ENCODE measurements around the gene STUM. TPM values are rescaled to one million over a fixed set of nuclear protein-coding genes. Genes with fewer than 3 reads are reported as not detected.

Gene STUM
- total and polyA plus RNA-seq, 2 of the 8 experiments (the other 6 are each of a cell fraction or from before 2014, with no cell fraction given) = 0.76 to 1.2 TPM

GRCh38 chr1:226534098-226534497, 14.5 kb upstream of the STUM start:
- no peaks in the 10 kb centered on the region for H3K23me2 ChIP-seq (ENCODE audit: low read depth, low read length)
- no peaks in the 10 kb centered on the region for H3K9me3 ChIP-seq (ENCODE audit: insufficient read depth in 2 of 2, low read depth in 1 of 2, low read length in 1 of 2)
- H2AFZ ChIP-seq (ENCODE audit: low read length) = no peak overlapping the region
- H3K23ac ChIP-seq (ENCODE audit: insufficient read length) = no peak overlapping the region
- 86% methylated on average over 3 of the region's 3 CpGs; no CpG with 5 or more reads in 1 of the 2 experiments for WGBS, 2 experiments (ENCODE audit: extremely low coverage in 1 of 2, insufficient coverage in 1 of 2, insufficient read length in 1 of 2, insufficient replicate concordance in 2 of 2, low coverage in 1 of 2, low lambda C conversion rate in 2 of 2, missing lambda C conversion rate in 1 of 2)
- no peak overlapping the region for H3K14ac ChIP-seq (ENCODE audit: insufficient read length)
- ChIA-PET CTCF (ENCODE audit: partially characterized antibody) (interaction anchor here (0.6 to 9.3 kb wide), 10 partner anchors 12 to 222 kb away, joined by 3 to 71 read pairs (median 3); partner anchors contain the start of genes PARP1 and STUM), POLR2A (ENCODE audit: partially characterized antibody) (no interaction called here)
- H3K4me1 ChIP-seq (replicated peaks in 1 of 4; ENCODE audit: control insufficient read depth in 3 of 4, insufficient read depth in 4 of 4, low read length in 3 of 4) = no peaks in the 10 kb centered on the region; a peak in 1 of 7 replicates
- no peak for DNase-seq (ENCODE audit: low read depth in 1 of 2, low spot score in 2 of 2)
- no peak overlapping the region for H2BK12ac ChIP-seq (ENCODE audit: low read depth, low read length)
- no peak overlapping the region; the same call in 1 of the 2 replicates for H2BK15ac ChIP-seq (ENCODE audit: low read length)
- no peak overlapping the region for H2BK5ac ChIP-seq (ENCODE audit: low read depth, low read length)
- no peak overlapping the region for H3K18ac ChIP-seq (ENCODE audit: extremely low read depth, low read length)
- no peak overlapping the region for H3K4ac ChIP-seq (replicated peaks; ENCODE audit: insufficient read length, low read depth, low read length)
- H3K9ac ChIP-seq (replicated peaks in 1 of 4; ENCODE audit: extremely low read depth in 1 of 4, low read depth in 3 of 4, low read length in 3 of 4) = no peak overlapping the region
- H4K8ac ChIP-seq (ENCODE audit: extremely low read depth, insufficient read depth, low read length) = no peak overlapping the region
- H4K5ac ChIP-seq (ENCODE audit: insufficient read length, low read depth, low read length) = no peak overlapping the region
- H3K27ac ChIP-seq (ENCODE audit: low read depth, low read length) = no peak overlapping the region
- no peak overlapping the region for H3K56ac ChIP-seq (replicated peaks; ENCODE audit: insufficient read length, low read depth, low read length)
- no peak overlapping the region for H3K4me3 ChIP-seq (ENCODE audit: extremely low read depth in 1 of 4, insufficient read depth in 2 of 4, low read depth in 3 of 4, low read length in 4 of 4)
- no peak overlapping the region for H2BK120ac ChIP-seq (replicated peaks; ENCODE audit: low read depth, low read length)
- no peak overlapping the region for H2BK20ac ChIP-seq (ENCODE audit: low read length)
- no peaks in the 10 kb centered on the region for H3K36me3 ChIP-seq (ENCODE audit: control insufficient read depth in 2 of 4, insufficient read depth in 4 of 4, low read length in 3 of 4)
- no peak overlapping the region for H2AK5ac ChIP-seq (ENCODE audit: low read depth, low read length)
- no peaks in the 10 kb centered on the region for H3K27me3 ChIP-seq (replicated peaks in 1 of 4; ENCODE audit: control insufficient read depth in 3 of 4, extremely low read depth in 1 of 4, insufficient read depth in 3 of 4, low read length in 3 of 4)
- no peaks in the 10 kb centered on the region for H3K79me1 ChIP-seq (ENCODE audit: low read depth, low read length)
- no peak for FAIRE-seq
- H3K79me2 ChIP-seq (ENCODE audit: control insufficient read depth in 1 of 2, insufficient read depth in 2 of 2, low read length in 2 of 2) = no peaks in the 10 kb centered on the region
- H4K20me1 ChIP-seq (replicated peaks in 1 of 2; ENCODE audit: control insufficient read depth in 1 of 2, insufficient read depth in 2 of 2, low read length in 2 of 2) = no peaks in the 10 kb centered on the region
- no peak overlapping the region for H3K4me2 ChIP-seq (ENCODE audit: insufficient read depth in 1 of 2, low read depth in 2 of 2, low read length in 2 of 2)
- H4K91ac ChIP-seq (replicated peaks; ENCODE audit: insufficient read length, low read length) = no peak overlapping the region
- TF ChIP-seq EZH2 (IDR thresholded peaks at IDR 0.05; ENCODE audit: low read depth, low read length, severe bottlenecking) = no peak
- TF ChIP-seq TCF12 (IDR thresholded peaks at IDR 0.05; ENCODE audit: low read depth, low read length) = no peak
- no peak for TF ChIP-seq CBX5 (IDR thresholded peaks at IDR 0.05; ENCODE audit: low read depth, low read length)
- no peak for TF ChIP-seq RFX5 (IDR thresholded peaks at IDR 0.05; ENCODE audit: borderline replicate concordance, low read depth, low read length)
- TF ChIP-seq SP1 (IDR thresholded peaks at IDR 0.05; ENCODE audit: low read depth, low read length) = no peak
- TF ChIP-seq BACH1 (IDR thresholded peaks at IDR 0.05; ENCODE audit: low read length) = no peak
- no peak for TF ChIP-seq BCL11A (IDR thresholded peaks at IDR 0.05; ENCODE audit: low read depth in 2 of 2, low read length in 2 of 2)

Measured in H1 (cell line).